HG02588 (cell line): Measurements from ENCODE around the gene DDT.
"Not testable (repeated sequence)": the region's sequence is repeated elsewhere in the genome, so short reads cannot be mapped to it uniquely, and the experiment has no call there.

Experiments used
- ATAC-seq: cut with Tn5 transposase; IDR thresholded peaks from one replicate; pipeline ENCODE4 v1.9.1; 2021; ENCODE audit warnings: mild to moderate bottlenecking, moderate library complexity; ENCODE audit not compliant: unreplicated experiment

The DDT gene

GRCh38 chr22:23993080-23993479, 18.8 kb upstream of the DDT start:
- ATAC-seq, result not testable (repeated sequence)

- not testable (repeated sequence) for ATAC-seq
Observed at GRCh38 chr22:23989583-23990244, 15.5 kb upstream of the DDT start.

- not testable (repeated sequence) for ATAC-seq
Observed at GRCh38 chr22:23986538-23987178, 12.4 kb upstream of the DDT start.

- ATAC-seq, result not testable (repeated sequence)
Observed at GRCh38 chr22:23986089-23986488, 11.8 kb upstream of the DDT start.

- ATAC-seq, result no peak
Observed at GRCh38 chr22:23984430-23984829, 10.2 kb upstream of the DDT start.

- not testable (repeated sequence) for ATAC-seq
Observed at GRCh38 chr22:23980567-23980966, 6.3 kb upstream of the DDT start.

- not testable (repeated sequence) for ATAC-seq
Observed at GRCh38 chr22:23979557-23980240, 5.5 kb upstream of the DDT start, which contains the start of gene GSTT2. GSTT2 (plus strand) TSS chr22:23980134.

- ATAC-seq, result not testable (repeated sequence)
Observed at GRCh38 chr22:23977304-23977703, 3.1 kb upstream of the DDT start.

GRCh38 chr22:23974836-23975352, 653 bp upstream of the DDT start:
- not testable (repeated sequence) for ATAC-seq

GRCh38 chr22:23971927-23972326, 2.3 kb downstream of the DDT start:
- not testable (repeated sequence) for ATAC-seq

- no peak for ATAC-seq
Observed at GRCh38 chr22:23970816-23971486, 3.3 kb downstream of the DDT start.

GRCh38 chr22:23970201-23970641, 4.0 kb downstream of the DDT start:
- ATAC-seq, result no peak

GRCh38 chr22:23969071-23969470, 5.2 kb downstream of the DDT start:
- ATAC-seq, result no peak

GRCh38 chr22:23966568-23966967, 7.7 kb downstream of the DDT start, which contains the start of gene DDTL:
DDTL (plus strand) TSS chr22:23966888; CDS start chr22:23966915, 27 bp downstream.
- peak; percentile 96 for ATAC-seq

- ATAC-seq, result not testable (repeated sequence)
Observed at GRCh38 chr22:23966094-23966493, 8.1 kb downstream of the DDT start.

GRCh38 chr22:23961084-23961771, 13.0 kb downstream of the DDT start, which contains the start of gene GSTT2B:
GSTT2B (minus strand) TSS chr22:23961195; CDS start chr22:23961131, 64 bp downstream.
- ATAC-seq, result not testable (repeated sequence)

- not testable (repeated sequence) for ATAC-seq
Observed at GRCh38 chr22:23956301-23956900, 17.8 kb downstream of the DDT start.

- not testable (repeated sequence) for ATAC-seq
Observed at GRCh38 chr22:23955886-23956285, 18.4 kb downstream of the DDT start.

GRCh38 chr22:23954991-23955305, 19.3 kb downstream of the DDT start:
- ATAC-seq, result not testable (repeated sequence)
